Progenitor cell of endocrine pancreas (in vitro differentiated cells): ENCODE data around the gene OR10H4. TPM values are rescaled to one million over a fixed set of nuclear protein-coding genes. Genes with fewer than 3 reads are reported as not detected.

ENCODE experiments used
- DNase-seq: peaks from one replicate; pipeline ENCODE4 v3.0.0; 2021; ENCODE audit warnings: low spot score; ENCODE audit not compliant: unreplicated experiment
- H3K27ac Mint-ChIP-seq: 2 replicates; pipeline ENCODE4 v1.8.0; 2021; ENCODE audit warnings: mild to moderate bottlenecking, moderate library complexity, mixed read lengths
- H3K27me3 Mint-ChIP-seq: 2 replicates; pipeline ENCODE4 v1.8.0; 2021; ENCODE audit warnings: mixed read lengths
- H3K36me3 Mint-ChIP-seq: 2 replicates; pipeline ENCODE4 v1.8.0; 2022; ENCODE audit warnings: mixed read lengths; ENCODE audit not compliant: insufficient read depth
- H3K4me1 Mint-ChIP-seq: 2 replicates; pipeline ENCODE4 v1.8.0; 2021; ENCODE audit warnings: low read depth, mixed read lengths
- H3K4me3 Mint-ChIP-seq: 2 replicates; pipeline ENCODE4 v1.8.0; 2021; ENCODE audit warnings: low read depth, mild to moderate bottlenecking, moderate library complexity, mixed read lengths
- H3K9me3 Mint-ChIP-seq: 2 replicates; pipeline ENCODE4 v1.8.0; 2021; ENCODE audit warnings: low read depth, mixed read lengths
- total RNA-seq: library from RNA; stranded (reverse); gene quantifications from 2 replicates; pipeline ENCODE4 v1.2.1, GENCODE V29; 2021
- TF ChIP-seq, protein P1 (sequence below): fragments of 200-600 bp; sonication (generic); IDR thresholded peaks from one replicate; pipeline ENCODE4 v1.5.0; 2021; ENCODE audit warnings: antibody characterized with exemption, mild to moderate bottlenecking; ENCODE audit not compliant: unreplicated experiment

Gene OR10H4
- total RNA-seq, 1 donor from 2014 or later: not detected

DNA sequence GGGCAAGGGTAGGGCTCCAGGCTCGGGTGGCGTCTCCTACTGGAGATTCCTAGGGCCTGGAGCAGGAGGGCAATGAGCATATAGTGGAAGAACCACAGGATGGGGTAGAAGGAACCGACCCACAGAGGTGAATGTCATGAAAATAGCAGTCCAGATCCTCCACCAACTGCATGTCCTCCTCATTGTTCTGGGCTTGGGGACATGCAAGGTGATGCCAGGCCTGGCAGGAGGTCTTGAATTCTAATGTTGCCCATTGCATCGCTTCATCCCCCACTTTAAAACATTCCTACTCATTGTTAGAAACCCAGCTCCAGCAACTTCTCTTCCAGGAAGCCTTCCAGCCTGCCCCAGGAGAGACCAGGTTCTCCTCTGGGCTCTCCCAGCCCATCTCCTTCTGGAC is 49.4 kb downstream of the OR10H4 start:
- peaks cover 56% of the 10 kb centered on the region for H3K9me3 Mint-ChIP-seq
- no peak for DNase-seq
- peaks cover 2% of the 10 kb centered on the region for H3K36me3 Mint-ChIP-seq
- TF ChIP-seq, protein P1, sequence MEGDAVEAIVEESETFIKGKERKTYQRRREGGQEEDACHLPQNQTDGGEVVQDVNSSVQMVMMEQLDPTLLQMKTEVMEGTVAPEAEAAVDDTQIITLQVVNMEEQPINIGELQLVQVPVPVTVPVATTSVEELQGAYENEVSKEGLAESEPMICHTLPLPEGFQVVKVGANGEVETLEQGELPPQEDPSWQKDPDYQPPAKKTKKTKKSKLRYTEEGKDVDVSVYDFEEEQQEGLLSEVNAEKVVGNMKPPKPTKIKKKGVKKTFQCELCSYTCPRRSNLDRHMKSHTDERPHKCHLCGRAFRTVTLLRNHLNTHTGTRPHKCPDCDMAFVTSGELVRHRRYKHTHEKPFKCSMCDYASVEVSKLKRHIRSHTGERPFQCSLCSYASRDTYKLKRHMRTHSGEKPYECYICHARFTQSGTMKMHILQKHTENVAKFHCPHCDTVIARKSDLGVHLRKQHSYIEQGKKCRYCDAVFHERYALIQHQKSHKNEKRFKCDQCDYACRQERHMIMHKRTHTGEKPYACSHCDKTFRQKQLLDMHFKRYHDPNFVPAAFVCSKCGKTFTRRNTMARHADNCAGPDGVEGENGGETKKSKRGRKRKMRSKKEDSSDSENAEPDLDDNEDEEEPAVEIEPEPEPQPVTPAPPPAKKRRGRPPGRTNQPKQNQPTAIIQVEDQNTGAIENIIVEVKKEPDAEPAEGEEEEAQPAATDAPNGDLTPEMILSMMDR: no peak
- H3K27me3 Mint-ChIP-seq: no peaks in the 10 kb centered on the region
- no peak overlapping the region for H3K27ac Mint-ChIP-seq
- no peaks in the 10 kb centered on the region for H3K4me1 Mint-ChIP-seq
- H3K4me3 Mint-ChIP-seq: no peak overlapping the region

Other genes with a start within 250 kb of the OR10H4 start
- gene OR10H2, start 221.0 kb upstream of the OR10H4 start, total RNA-seq: not detected in 2 replicates
- not detected in 2 replicates for gene OR10H3, start 211.0 kb upstream of the OR10H4 start, total RNA-seq
- gene OR10H5, start 161.3 kb upstream of the OR10H4 start, total RNA-seq: not detected in 2 replicates
- gene OR10H1, start 133.3 kb upstream of the OR10H4 start, total RNA-seq: 0.11 TPM in 1 of 2 replicates, not detected in the other
- not detected in 2 replicates for gene CYP4F2, start 50.9 kb upstream of the OR10H4 start, total RNA-seq
- not detected in 2 replicates for gene CYP4F11, start 14.5 kb upstream of the OR10H4 start, total RNA-seq
- 275 and 300 TPM in 2 replicates for gene TPM4, start 127.5 kb downstream of the OR10H4 start, total RNA-seq
- gene RAB8A, start 162.9 kb downstream of the OR10H4 start, total RNA-seq: 65.5 and 67.5 TPM in 2 replicates
- gene HSH2D, start 194.7 kb downstream of the OR10H4 start, total RNA-seq: 0.72 and 0.84 TPM in 2 replicates
- gene CIB3, start 224.5 kb downstream of the OR10H4 start, total RNA-seq: not detected in 2 replicates
- gene FAM32A, start 236.4 kb downstream of the OR10H4 start, total RNA-seq: 91.6 and 95.2 TPM in 2 replicates
- gene AP1M1, start 248.9 kb downstream of the OR10H4 start, total RNA-seq: 47.4 and 51.8 TPM in 2 replicates